OCI-LY3 (cell line): ENCODE measurements around the gene TMC7.

ENCODE experiments used
- EZH2phosphoT487 ChIP-seq: fragments of 200-600 bp; shearing (Covaris generic); IDR thresholded peaks from 2 replicates; pipeline ENCODE4 v1.6.1; 2018; ENCODE audit warnings: antibody characterized with exemption, mixed run types, low read depth
- TF ChIP-seq, protein P1 (sequence below): fragments of 200-600, 300-600 bp; sonication (generic); IDR thresholded peaks from 2 replicates; pipeline ENCODE4 v1.5.1; 2014; ENCODE audit warnings: antibody characterized with exemption, low read length, low read depth

DNA sequence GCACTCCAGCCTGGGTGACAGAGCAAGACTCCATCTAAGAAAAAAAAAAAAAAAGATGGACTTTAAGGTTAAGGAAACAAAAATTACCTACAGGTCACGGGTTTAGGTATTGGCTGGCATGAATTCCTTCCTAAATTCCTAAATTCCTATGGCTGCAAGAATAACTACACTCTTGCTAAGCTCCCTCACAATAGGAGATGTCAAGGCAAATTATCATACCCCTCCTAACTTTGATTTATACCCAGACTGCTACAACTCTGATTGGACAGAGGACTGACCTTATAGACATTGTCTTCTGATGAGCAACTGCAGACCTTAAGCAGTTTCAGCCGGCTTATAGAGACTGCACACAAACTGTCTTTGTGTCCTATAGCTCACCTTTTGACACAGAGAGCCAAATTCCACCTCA is 25.1 kb upstream of the TMC7 start:
- TF ChIP-seq, protein P1, sequence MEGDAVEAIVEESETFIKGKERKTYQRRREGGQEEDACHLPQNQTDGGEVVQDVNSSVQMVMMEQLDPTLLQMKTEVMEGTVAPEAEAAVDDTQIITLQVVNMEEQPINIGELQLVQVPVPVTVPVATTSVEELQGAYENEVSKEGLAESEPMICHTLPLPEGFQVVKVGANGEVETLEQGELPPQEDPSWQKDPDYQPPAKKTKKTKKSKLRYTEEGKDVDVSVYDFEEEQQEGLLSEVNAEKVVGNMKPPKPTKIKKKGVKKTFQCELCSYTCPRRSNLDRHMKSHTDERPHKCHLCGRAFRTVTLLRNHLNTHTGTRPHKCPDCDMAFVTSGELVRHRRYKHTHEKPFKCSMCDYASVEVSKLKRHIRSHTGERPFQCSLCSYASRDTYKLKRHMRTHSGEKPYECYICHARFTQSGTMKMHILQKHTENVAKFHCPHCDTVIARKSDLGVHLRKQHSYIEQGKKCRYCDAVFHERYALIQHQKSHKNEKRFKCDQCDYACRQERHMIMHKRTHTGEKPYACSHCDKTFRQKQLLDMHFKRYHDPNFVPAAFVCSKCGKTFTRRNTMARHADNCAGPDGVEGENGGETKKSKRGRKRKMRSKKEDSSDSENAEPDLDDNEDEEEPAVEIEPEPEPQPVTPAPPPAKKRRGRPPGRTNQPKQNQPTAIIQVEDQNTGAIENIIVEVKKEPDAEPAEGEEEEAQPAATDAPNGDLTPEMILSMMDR = no peak
- TF ChIP-seq EZH2phosphoT487 = no peak
